ENCODE results near the gene PGF. TPM values are rescaled to one million over a fixed set of nuclear protein-coding genes. Genes with fewer than 3 reads are reported as not detected.

The PGF gene
- total RNA-seq: 1 to 10 TPM in 3 of 4 donors, under 1 TPM in 1; 0.68 to 3.5 (median 2.4) TPM

DNA sequence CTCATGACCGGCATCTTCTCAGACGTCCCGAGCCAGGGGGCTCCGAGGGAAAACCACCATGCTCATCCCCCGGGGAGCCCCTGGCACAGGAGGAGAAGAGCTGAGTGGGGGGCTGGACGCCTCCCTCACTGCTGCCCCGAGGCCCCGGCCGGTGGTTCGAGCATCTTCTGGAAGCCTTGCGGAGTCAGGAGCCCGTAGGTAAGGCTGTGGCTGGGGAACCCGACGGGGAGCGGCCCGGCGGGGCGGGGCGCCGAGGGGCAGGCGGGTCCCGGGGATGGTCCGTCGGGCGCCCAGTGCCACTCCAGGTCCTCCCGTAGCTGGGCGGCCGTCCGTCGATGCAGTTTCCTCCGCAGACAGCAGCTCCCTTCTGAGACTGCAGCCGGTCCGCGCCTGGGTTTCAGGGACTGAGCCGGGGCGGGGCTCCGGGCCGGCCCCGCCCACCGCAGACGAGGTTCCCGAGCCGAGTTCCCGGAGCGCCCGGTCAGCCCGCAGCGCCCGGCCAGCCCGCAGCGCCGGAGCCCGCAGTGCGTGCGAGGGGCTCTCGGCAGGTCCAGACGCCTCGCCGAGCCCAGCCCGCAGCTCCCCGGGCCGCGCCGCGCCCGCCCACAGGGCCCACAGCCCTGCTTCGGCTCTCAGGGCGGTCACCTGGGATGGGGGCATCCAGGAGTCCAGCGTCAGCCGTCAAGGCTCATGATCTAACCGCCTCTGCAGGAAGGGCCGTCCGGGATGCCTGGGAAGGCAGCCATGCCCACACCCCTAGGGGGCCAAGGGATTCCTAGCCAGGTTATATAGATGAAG lies at the start of gene PGF:
Gene PGF, minus strand, starts transcription at position 369 of the 798 bp plus-strand sequence. Its CDS starts 355 bp downstream, at position 14.
- TF ChIP-seq, protein P1, sequence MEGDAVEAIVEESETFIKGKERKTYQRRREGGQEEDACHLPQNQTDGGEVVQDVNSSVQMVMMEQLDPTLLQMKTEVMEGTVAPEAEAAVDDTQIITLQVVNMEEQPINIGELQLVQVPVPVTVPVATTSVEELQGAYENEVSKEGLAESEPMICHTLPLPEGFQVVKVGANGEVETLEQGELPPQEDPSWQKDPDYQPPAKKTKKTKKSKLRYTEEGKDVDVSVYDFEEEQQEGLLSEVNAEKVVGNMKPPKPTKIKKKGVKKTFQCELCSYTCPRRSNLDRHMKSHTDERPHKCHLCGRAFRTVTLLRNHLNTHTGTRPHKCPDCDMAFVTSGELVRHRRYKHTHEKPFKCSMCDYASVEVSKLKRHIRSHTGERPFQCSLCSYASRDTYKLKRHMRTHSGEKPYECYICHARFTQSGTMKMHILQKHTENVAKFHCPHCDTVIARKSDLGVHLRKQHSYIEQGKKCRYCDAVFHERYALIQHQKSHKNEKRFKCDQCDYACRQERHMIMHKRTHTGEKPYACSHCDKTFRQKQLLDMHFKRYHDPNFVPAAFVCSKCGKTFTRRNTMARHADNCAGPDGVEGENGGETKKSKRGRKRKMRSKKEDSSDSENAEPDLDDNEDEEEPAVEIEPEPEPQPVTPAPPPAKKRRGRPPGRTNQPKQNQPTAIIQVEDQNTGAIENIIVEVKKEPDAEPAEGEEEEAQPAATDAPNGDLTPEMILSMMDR (IDR thresholded peaks at IDR 0.05; ENCODE audit: low read depth): no peak

DNA sequence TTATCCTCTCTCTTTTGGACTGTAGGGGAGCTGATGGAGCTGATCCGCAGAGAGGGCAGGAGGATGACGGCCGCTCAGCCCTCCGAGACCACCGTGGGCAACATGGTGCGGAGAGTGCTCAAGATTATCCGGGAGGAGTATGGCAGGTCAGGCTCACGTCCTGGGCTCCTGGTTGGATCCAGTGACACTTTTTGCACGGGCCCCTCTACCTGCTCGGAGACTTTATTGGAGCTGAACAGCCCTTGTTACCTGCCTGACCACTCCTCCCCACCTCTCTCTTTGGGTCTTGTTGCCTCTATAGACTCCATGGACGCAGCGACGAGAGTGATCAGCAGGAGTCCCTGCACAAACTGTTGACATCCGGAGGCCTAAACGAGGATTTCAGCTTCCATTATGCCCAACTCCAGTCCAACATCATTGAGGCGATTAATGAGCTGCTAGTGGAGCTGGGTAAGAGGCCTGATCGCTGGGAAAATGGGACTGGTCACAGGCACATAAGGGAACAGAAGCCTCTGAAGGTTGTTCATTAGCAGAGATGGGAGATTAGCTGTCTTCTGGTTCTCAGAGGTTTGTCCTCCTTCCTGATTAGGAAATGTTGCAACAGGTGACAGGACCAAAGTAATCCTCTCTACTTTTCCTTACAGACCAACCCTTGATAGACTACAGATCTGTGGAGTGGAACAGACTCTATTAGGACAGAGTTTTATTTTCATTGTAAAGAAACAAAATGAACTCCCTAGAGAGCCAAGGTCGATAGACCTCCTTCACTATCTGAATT lies 48.0 kb upstream of the PGF start:
- TF ChIP-seq, protein P1 (IDR thresholded peaks at IDR 0.05; ENCODE audit: low read depth): no peak

- TF ChIP-seq, protein P1 (IDR thresholded peaks at IDR 0.05; ENCODE audit: low read depth): no peak
These were observed 47.2 kb upstream of the PGF start, which contains the start of gene EIF2B2 for GRCh38 chr14:75002392-75003249. EIF2B2 (plus strand) TSS chr14:75002921; CDS start chr14:75002991, 70 bp downstream.

GRCh38 chr14:75001899-75002298 lies 46.5 kb upstream of the PGF start:
- TF ChIP-seq, protein P1 (IDR thresholded peaks at IDR 0.05; ENCODE audit: low read depth): no peak

DNA sequence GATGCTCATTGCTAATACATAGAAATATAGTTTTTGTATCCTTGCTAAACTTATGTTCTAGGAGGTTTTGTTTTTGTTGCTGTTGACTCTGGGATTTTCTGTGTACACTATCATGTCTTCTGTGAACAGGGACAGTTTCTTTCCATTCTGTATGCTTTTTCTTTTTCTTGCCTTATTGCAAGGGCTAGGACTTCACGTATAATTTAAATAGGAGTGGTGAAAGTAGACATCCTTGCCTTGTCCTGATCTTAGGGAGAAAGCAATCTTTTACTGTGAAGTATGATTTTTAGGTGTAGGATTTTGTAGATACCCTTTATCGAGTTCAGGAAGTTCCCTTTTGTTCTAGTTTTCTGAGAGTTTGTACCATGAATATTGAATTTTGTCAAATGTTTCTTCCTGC lies 45.9 kb upstream of the PGF start:
- TF ChIP-seq, protein P1 (IDR thresholded peaks at IDR 0.05; ENCODE audit: low read depth): no peak

DNA sequence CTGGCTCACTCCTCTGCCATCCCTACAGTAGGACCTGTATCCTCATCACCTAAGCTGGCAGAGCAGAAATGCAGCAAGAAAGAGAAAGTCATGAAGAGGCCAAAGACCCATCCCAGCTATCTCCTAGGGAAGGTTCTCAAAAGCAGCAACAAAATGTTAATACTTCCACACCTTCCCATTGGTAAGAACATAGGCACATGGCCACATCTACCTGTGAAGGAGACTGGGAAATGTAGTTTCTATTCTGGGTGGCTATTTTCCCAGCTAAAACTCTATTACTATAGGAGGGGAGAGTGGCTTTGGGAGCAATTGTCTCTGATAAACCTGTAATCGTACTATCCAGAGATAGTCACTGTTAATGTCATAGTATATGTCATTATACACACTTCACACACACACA lies 33.6 kb upstream of the PGF start:
- TF ChIP-seq, protein P1 (IDR thresholded peaks at IDR 0.05; ENCODE audit: low read depth): no peak
